Activated CD8-positive, alpha-beta T cell treated with anti-CD3 and anti-CD28 coated beads for 36 hours (primary cell): ENCODE results near the gene GCK. TPM values are rescaled to one million over a fixed set of nuclear protein-coding genes. Genes with fewer than 3 reads are reported as not detected.

ENCODE experiments used
- ATAC-seq: fragments of 200-7000 bp; cut with Tn5 transposase; one replicate; pipeline ENCODE4 v1.10.0; 2021; ENCODE audit warnings: mild to moderate bottlenecking, moderate library complexity
- CTCF ChIA-PET: fragments of 350-600 bp; sonication (Branson Sonifier 250); formaldehyde crosslinking; loops from one replicate; lab custom pipeline; 2021; ENCODE audit warnings: antibody characterized with exemption; lab: Charles Lee
- POLR2A ChIA-PET: fragments of 350-600 bp; sonication (Branson Sonifier 250); formaldehyde crosslinking; loops from one replicate; lab custom pipeline; 2021; ENCODE audit warnings: antibody characterized with exemption; lab: Charles Lee
- DNase-seq: peaks from one replicate; pipeline ENCODE4 v3.0.0-alpha.2; 2020
- H3K27ac Mint-ChIP-seq: one replicate; pipeline ENCODE4 v1.8.0; 2021; ENCODE audit warnings: mild to moderate bottlenecking, mixed read lengths
- H3K27me3 Mint-ChIP-seq: one replicate; pipeline ENCODE4 v1.8.0; 2021; ENCODE audit warnings: mixed read lengths
- H3K36me3 Mint-ChIP-seq: one replicate; pipeline ENCODE4 v1.8.0; 2021; ENCODE audit warnings: low read depth, mixed read lengths
- H3K4me1 Mint-ChIP-seq: one replicate; pipeline ENCODE4 v1.8.0; 2021; ENCODE audit warnings: low read depth, mixed read lengths
- H3K4me3 Mint-ChIP-seq: one replicate; pipeline ENCODE4 v1.8.0; 2021; ENCODE audit warnings: mild to moderate bottlenecking, moderate library complexity, mixed read lengths
- H3K9me3 Mint-ChIP-seq: one replicate; pipeline ENCODE4 v1.8.0; 2021; ENCODE audit warnings: mixed read lengths
- intact Hi-C: fragments of 100-400 bp; cut with micrococcal nuclease; formaldehyde crosslinking; loops from one replicate; pipeline ENCODE4 v1.10.0; 2022
- total RNA-seq, 2 experiments: library from RNA; stranded (reverse); gene quantifications; one replicate each; pipeline ENCODE4 v1.2.3, GENCODE V29; 2021
- TF ChIP-seq, protein P1 (sequence below): fragments of 200-600 bp; IDR thresholded peaks from one replicate; pipeline ENCODE4 v1.8.0; 2022; ENCODE audit warnings: antibody characterized with exemption, mild to moderate bottlenecking

The GCK gene
- total RNA-seq, 2 experiments from 2014 or later: 2.1 to 2.6 TPM

DNA sequence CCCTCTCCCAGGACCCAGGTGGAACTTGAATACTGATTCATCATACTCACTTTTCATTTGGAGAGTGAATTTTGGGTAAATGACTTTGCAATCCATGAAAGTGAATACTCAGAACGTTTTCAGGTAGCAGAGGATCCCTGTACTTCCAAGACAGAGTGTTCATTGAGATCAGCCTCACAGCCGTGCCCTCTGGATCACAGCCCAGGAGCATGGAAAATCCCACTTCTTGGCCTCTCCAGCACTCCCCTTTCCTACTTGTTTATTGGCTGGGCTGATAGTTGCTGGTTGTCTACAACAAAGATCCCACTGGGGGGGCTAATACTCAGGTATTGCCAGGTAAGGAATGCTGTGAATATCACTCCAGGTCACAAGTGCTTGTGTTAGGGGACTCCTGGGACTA lies 5.9 kb downstream of the GCK start:
- ATAC-seq (no peak), DNase-seq (no peak)
- TF ChIP-seq, protein P1, sequence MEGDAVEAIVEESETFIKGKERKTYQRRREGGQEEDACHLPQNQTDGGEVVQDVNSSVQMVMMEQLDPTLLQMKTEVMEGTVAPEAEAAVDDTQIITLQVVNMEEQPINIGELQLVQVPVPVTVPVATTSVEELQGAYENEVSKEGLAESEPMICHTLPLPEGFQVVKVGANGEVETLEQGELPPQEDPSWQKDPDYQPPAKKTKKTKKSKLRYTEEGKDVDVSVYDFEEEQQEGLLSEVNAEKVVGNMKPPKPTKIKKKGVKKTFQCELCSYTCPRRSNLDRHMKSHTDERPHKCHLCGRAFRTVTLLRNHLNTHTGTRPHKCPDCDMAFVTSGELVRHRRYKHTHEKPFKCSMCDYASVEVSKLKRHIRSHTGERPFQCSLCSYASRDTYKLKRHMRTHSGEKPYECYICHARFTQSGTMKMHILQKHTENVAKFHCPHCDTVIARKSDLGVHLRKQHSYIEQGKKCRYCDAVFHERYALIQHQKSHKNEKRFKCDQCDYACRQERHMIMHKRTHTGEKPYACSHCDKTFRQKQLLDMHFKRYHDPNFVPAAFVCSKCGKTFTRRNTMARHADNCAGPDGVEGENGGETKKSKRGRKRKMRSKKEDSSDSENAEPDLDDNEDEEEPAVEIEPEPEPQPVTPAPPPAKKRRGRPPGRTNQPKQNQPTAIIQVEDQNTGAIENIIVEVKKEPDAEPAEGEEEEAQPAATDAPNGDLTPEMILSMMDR: no peak
- ChIA-PET POLR2A (no interaction called here), CTCF (no interaction called here)
- H3K27me3 Mint-ChIP-seq: no peaks in the 10 kb centered on the region
- H3K27ac Mint-ChIP-seq: no peak overlapping the region
- no peaks in the 10 kb centered on the region for H3K4me1 Mint-ChIP-seq
- H3K9me3 Mint-ChIP-seq: peaks cover 7% of the 10 kb centered on the region
- intact Hi-C loops: no loop called here
- no peak overlapping the region for H3K4me3 Mint-ChIP-seq
- H3K36me3 Mint-ChIP-seq: no peaks in the 10 kb centered on the region

DNA sequence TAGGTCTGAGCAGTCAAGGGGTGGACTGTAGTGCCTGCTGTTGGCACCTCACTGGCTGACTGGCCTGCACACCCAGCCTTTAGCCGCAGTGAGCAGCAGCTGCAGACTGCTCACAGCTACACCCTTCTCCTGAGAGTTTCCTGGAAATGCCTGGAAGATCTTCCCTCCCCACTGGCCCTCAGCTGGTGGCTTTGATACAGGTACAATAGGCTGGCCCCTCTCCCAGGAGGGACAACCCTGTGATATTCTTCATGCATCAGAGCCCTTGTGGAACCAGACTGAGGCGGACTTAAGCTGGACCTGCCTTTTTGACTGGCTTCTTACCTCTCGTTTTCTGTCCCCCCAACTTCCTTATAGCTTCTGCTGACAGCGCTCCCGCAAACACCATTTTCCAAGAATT lies 6.4 kb downstream of the GCK start:
- DNase-seq (no peak), ATAC-seq (no peak)
- Mint-ChIP-seq H3K27ac (no peak overlapping the region), H3K4me1 (no peaks in the 10 kb centered on the region), H3K9me3 (peaks cover 7% of the 10 kb centered on the region), H3K27me3 (no peaks in the 10 kb centered on the region), H3K36me3 (no peaks in the 10 kb centered on the region), H3K4me3 (no peak overlapping the region)
- CTCF ChIA-PET: no interaction called here
- intact Hi-C loops: no loop called here
- POLR2A ChIA-PET: interaction anchor here (1.0 kb wide), 1 partner anchor 11 kb away, joined by 4 read pairs; no protein-coding TSS in a partner anchor
- TF ChIP-seq, protein P1: no peak

DNA sequence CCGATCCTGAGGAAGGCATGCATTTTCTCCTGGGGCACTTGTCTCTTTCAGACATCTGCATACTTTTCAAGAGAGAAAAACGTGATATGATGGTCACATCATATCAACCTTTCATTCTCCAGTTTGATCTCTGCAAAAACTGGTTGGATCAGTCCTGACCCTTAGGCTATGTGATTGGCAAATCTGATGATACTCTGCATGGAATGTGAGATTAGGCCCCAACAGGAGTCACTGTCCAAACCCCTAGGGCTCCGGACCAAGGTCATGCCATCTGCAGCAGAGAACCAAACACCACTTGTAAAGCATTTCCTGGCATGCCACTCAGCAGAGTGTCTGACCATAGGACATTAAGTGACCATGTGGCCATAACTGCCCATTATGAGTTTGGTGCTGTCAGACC lies 8.6 kb downstream of the GCK start:
- Mint-ChIP-seq H3K4me3 (no peak overlapping the region), H3K27ac (no peak overlapping the region), H3K9me3 (peaks cover 7% of the 10 kb centered on the region), H3K36me3 (no peaks in the 10 kb centered on the region), H3K27me3 (no peaks in the 10 kb centered on the region), H3K4me1 (no peaks in the 10 kb centered on the region)
- ChIA-PET CTCF (no interaction called here), POLR2A (no interaction called here)
- TF ChIP-seq, protein P1: no peak
- DNase-seq (no peak), ATAC-seq (no peak)
- intact Hi-C loops: no loop called here

DNA sequence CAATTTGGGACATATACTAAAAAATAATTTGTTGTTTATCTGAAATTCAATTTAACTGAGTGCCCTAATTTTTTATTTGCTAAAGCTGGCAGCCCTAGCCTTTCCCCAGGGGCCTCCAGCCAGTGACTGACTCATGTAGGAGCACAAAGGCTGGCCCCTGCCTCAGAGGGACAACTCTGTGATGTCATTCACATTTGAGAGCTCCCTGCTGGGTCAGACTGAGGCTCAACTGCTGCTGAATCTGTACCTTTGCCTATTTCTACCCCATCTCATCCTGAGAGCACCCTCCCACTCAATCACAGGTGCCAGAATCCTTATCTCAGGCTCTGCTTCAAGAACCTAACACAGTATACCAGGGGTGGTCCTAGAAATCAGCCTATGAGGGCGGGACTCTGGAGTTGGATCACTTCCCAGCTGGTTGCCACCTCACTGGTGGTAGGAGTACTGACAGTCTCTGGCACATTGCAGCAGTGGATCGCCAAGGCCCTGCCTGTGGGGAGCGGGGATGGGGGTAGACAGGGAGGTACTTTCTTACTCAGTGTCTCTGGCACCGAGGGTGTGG lies 11.6 kb downstream of the GCK start:
- DNase-seq (no peak), ATAC-seq (no peak)
- CTCF ChIA-PET: no interaction called here
- TF ChIP-seq, protein P1: no peak
- no peaks in the 10 kb centered on the region for H3K27me3 Mint-ChIP-seq
- no peaks in the 10 kb centered on the region for H3K4me1 Mint-ChIP-seq
- no peak overlapping the region for H3K27ac Mint-ChIP-seq
- POLR2A ChIA-PET: no interaction called here
- no peaks in the 10 kb centered on the region for H3K36me3 Mint-ChIP-seq
- intact Hi-C loops: no loop called here
- H3K4me3 Mint-ChIP-seq: no peak overlapping the region
- H3K9me3 Mint-ChIP-seq: peaks cover 1% of the 10 kb centered on the region

DNA sequence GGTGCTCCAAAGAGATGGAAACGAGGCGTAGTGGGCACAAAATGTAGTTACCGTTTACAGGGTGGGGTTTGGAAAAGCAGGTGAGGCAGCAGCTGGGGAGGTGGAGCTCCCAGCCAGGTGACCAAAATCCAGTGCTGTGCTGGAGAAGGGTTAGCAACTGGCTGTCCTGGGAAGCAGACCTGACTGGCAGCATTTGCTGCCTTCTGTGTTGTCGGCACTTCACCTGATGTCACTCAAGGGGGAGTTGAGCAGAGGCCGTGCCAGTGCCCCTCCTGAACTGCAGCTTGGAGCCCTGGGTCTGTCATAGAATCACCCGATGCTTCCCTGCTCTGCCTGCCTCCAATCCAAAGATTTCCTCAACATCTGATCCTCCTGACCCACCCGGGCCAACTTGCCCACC lies 12.8 kb downstream of the GCK start:
- intact Hi-C loops: no loop called here
- H3K27ac Mint-ChIP-seq: no peak overlapping the region
- DNase-seq (no peak), ATAC-seq (no peak)
- TF ChIP-seq, protein P1: no peak
- no peaks in the 10 kb centered on the region for H3K36me3 Mint-ChIP-seq
- CTCF ChIA-PET: interaction anchor here (0.9 kb wide), 1 partner anchor 11 kb away, joined by 4 read pairs; no protein-coding TSS in a partner anchor
- H3K4me3 Mint-ChIP-seq: no peak overlapping the region
- H3K9me3 Mint-ChIP-seq: no peaks in the 10 kb centered on the region
- H3K4me1 Mint-ChIP-seq: no peaks in the 10 kb centered on the region
- H3K27me3 Mint-ChIP-seq: no peaks in the 10 kb centered on the region
- POLR2A ChIA-PET: no interaction called here
